Mononuclear cell (primary cell): ENCODE results near the gene PRKCA. TPM values are rescaled to one million over a fixed set of nuclear protein-coding genes. Genes with fewer than 3 reads are reported as not detected.

ENCODE experiments used
- H3K27me3 ChIP-seq: 2 replicates; pipeline ENCODE4 v1.6.0; 2011; ENCODE audit warnings: low read length, control low read depth; ENCODE audit not compliant: insufficient read depth
- H3K4me1 ChIP-seq: 2 replicates; pipeline ENCODE4 v1.5.1; 2011; ENCODE audit warnings: mild to moderate bottlenecking, low read length, control low read depth; ENCODE audit not compliant: insufficient read depth
- H3K4me3 ChIP-seq: 2 replicates; pipeline ENCODE4 v1.5.1; 2011; ENCODE audit warnings: mild to moderate bottlenecking, low read length, moderate library complexity
- H3K9me3 ChIP-seq: 2 replicates; pipeline ENCODE4 v1.5.1; 2011; ENCODE audit warnings: low read depth, mild to moderate bottlenecking, control low read depth, low read length
- total RNA-seq: library from RNA; depleted of rRNA; stranded (reverse); fragments of >200 nt; gene quantifications from one replicate; pipeline ENCODE4 v1.2.3, GENCODE V29; 2012

The PRKCA gene
- total RNA-seq, 1 donor, result 35.6 TPM

- Histone ChIP-seq H3K9me3 (no peaks in the 10 kb centered on the region), H3K27me3 (no peaks in the 10 kb centered on the region), H3K4me1 (peaks cover 6% of the 10 kb centered on the region), H3K4me3 (no peak overlapping the region)
Measured at GRCh38 chr17:66580184-66580955, 278.0 kb downstream of the PRKCA start.

GRCh38 chr17:66580956-66581391, 278.6 kb downstream of the PRKCA start:
- Histone ChIP-seq H3K27me3 (no peaks in the 10 kb centered on the region), H3K4me1 (peaks cover 6% of the 10 kb centered on the region), H3K4me3 (no peak overlapping the region), H3K9me3 (no peaks in the 10 kb centered on the region)

GRCh38 chr17:66582373-66583111, 280.1 kb downstream of the PRKCA start:
- H3K27me3 ChIP-seq, result no peaks in the 10 kb centered on the region
- H3K4me3 ChIP-seq, result no peak overlapping the region
- no peaks in the 10 kb centered on the region for H3K9me3 ChIP-seq
- H3K4me1 ChIP-seq, result peaks cover 6% of the 10 kb centered on the region

- Histone ChIP-seq H3K4me1 (peaks cover 6% of the 10 kb centered on the region), H3K9me3 (no peaks in the 10 kb centered on the region), H3K4me3 (no peak overlapping the region), H3K27me3 (no peaks in the 10 kb centered on the region)
Measured at GRCh38 chr17:66583112-66583748, 280.8 kb downstream of the PRKCA start.

GRCh38 chr17:66584927-66585326, 282.5 kb downstream of the PRKCA start:
- H3K4me1 ChIP-seq, result no peaks in the 10 kb centered on the region
- no peaks in the 10 kb centered on the region for H3K9me3 ChIP-seq
- no peak overlapping the region for H3K4me3 ChIP-seq
- H3K27me3 ChIP-seq, result no peaks in the 10 kb centered on the region

- no peak overlapping the region for H3K4me3 ChIP-seq
- H3K4me1 ChIP-seq, result no peaks in the 10 kb centered on the region
- H3K9me3 ChIP-seq, result no peaks in the 10 kb centered on the region
- no peaks in the 10 kb centered on the region for H3K27me3 ChIP-seq
Measured at GRCh38 chr17:66585472-66585871, 283.1 kb downstream of the PRKCA start.

- no peak overlapping the region for H3K4me3 ChIP-seq
- H3K9me3 ChIP-seq, result no peaks in the 10 kb centered on the region
- H3K4me1 ChIP-seq, result no peaks in the 10 kb centered on the region
- no peaks in the 10 kb centered on the region for H3K27me3 ChIP-seq
Measured at GRCh38 chr17:66589892-66590291, 287.5 kb downstream of the PRKCA start.

- Histone ChIP-seq H3K27me3 (no peaks in the 10 kb centered on the region), H3K9me3 (no peaks in the 10 kb centered on the region), H3K4me3 (no peak overlapping the region), H3K4me1 (no peaks in the 10 kb centered on the region)
Measured at GRCh38 chr17:66593116-66593515, 290.7 kb downstream of the PRKCA start.

GRCh38 chr17:66595893-66596292, 293.5 kb downstream of the PRKCA start:
- no peak overlapping the region for H3K4me3 ChIP-seq
- no peaks in the 10 kb centered on the region for H3K9me3 ChIP-seq
- no peaks in the 10 kb centered on the region for H3K27me3 ChIP-seq
- H3K4me1 ChIP-seq, result no peaks in the 10 kb centered on the region

- H3K4me1 ChIP-seq, result no peaks in the 10 kb centered on the region
- H3K27me3 ChIP-seq, result no peaks in the 10 kb centered on the region
- H3K9me3 ChIP-seq, result no peaks in the 10 kb centered on the region
- no peak overlapping the region for H3K4me3 ChIP-seq
Measured at GRCh38 chr17:66602659-66603384, 300.4 kb downstream of the PRKCA start.

- Histone ChIP-seq H3K4me3 (no peak overlapping the region), H3K9me3 (peaks cover 3% of the 10 kb centered on the region)
Measured at GRCh38 chr17:66604376-66604775, 302.0 kb downstream of the PRKCA start.

GRCh38 chr17:66605541-66605940, 303.1 kb downstream of the PRKCA start:
- H3K9me3 ChIP-seq, result peaks cover 4% of the 10 kb centered on the region
- H3K4me3 ChIP-seq, result no peak overlapping the region
- H3K4me1 ChIP-seq, result no peaks in the 10 kb centered on the region
- no peaks in the 10 kb centered on the region for H3K27me3 ChIP-seq

More at GRCh38 chr17:66604376-66604775, 302.0 kb downstream of the PRKCA start:
- H3K4me1 ChIP-seq, result no peaks in the 10 kb centered on the region
- no peaks in the 10 kb centered on the region for H3K27me3 ChIP-seq

GRCh38 chr17:66610361-66611133, 308.1 kb downstream of the PRKCA start:
- H3K9me3 ChIP-seq, result peaks cover 12% of the 10 kb centered on the region
- no peaks in the 10 kb centered on the region for H3K4me1 ChIP-seq
- no peaks in the 10 kb centered on the region for H3K27me3 ChIP-seq
- H3K4me3 ChIP-seq, result no peak overlapping the region

GRCh38 chr17:66611397-66611796, 309.0 kb downstream of the PRKCA start:
- no peak overlapping the region for H3K4me3 ChIP-seq
- no peaks in the 10 kb centered on the region for H3K27me3 ChIP-seq
- no peaks in the 10 kb centered on the region for H3K4me1 ChIP-seq
- H3K9me3 ChIP-seq, result peaks cover 12% of the 10 kb centered on the region
